T-helper 9 cell (primary cell): ENCODE results near the gene GAL3ST1.
"Not testable (repeated sequence)": the region's sequence is repeated elsewhere in the genome, so short reads cannot be mapped to it uniquely, and the experiment has no call there.

Experiments used
- DNase-seq: peaks from one replicate; pipeline ENCODE4 v3.0.0-alpha.2; 2020
- total RNA-seq, 2 donors: gene quantifications; one replicate each; lab custom pipeline; 2026; lab: John Stamatoyannopoulos, UW

The GAL3ST1 gene
- total RNA-seq = 0.56 to 0.72 reads per million in 2 donors

GRCh38 chr22:30574095-30574981, at the start of gene GAL3ST1:
Gene GAL3ST1, minus strand, starts transcription at chr22:30574665. Its CDS starts 17,273 bp downstream, at chr22:30557392.
- DNase-seq = no peak

GRCh38 chr22:30619909-30620308, 45.4 kb upstream of the GAL3ST1 start:
- not testable (repeated sequence) for DNase-seq

GRCh38 chr22:30617819-30618218, 43.4 kb upstream of the GAL3ST1 start:
- no peak for DNase-seq

- DNase-seq = no peak
Observed at GRCh38 chr22:30615543-30615954, 41.1 kb upstream of the GAL3ST1 start.

- no peak for DNase-seq
Observed at GRCh38 chr22:30614879-30615278, 40.4 kb upstream of the GAL3ST1 start.

- DNase-seq = no peak
Observed at GRCh38 chr22:30614268-30614667, 39.8 kb upstream of the GAL3ST1 start.

GRCh38 chr22:30612789-30613188, 38.3 kb upstream of the GAL3ST1 start:
- no peak for DNase-seq

- no peak for DNase-seq
Observed at GRCh38 chr22:30611197-30611596, 36.7 kb upstream of the GAL3ST1 start.

- DNase-seq = no peak
Observed at GRCh38 chr22:30610299-30610698, 35.8 kb upstream of the GAL3ST1 start.

- DNase-seq = no peak
Observed at GRCh38 chr22:30609260-30610185, 35.1 kb upstream of the GAL3ST1 start.

GRCh38 chr22:30607939-30608338, 33.5 kb upstream of the GAL3ST1 start:
- DNase-seq = no peak

GRCh38 chr22:30607300-30607930, 33.0 kb upstream of the GAL3ST1 start:
- no peak for DNase-seq

GRCh38 chr22:30606455-30607299, 32.2 kb upstream of the GAL3ST1 start, which contains the start of gene TCN2:
Gene TCN2, plus strand, starts transcription at chr22:30607174. Its CDS starts 158 bp downstream, at chr22:30607332.
- DNase-seq = peak; percentile 20

- peak; percentile 8 for DNase-seq
Observed at GRCh38 chr22:30605449-30606110, 31.1 kb upstream of the GAL3ST1 start.

- no peak for DNase-seq
Observed at GRCh38 chr22:30604723-30605122, 30.3 kb upstream of the GAL3ST1 start.

- no peak for DNase-seq
Observed at GRCh38 chr22:30603801-30604200, 29.3 kb upstream of the GAL3ST1 start.

- no peak for DNase-seq
Observed at GRCh38 chr22:30602049-30602448, 27.6 kb upstream of the GAL3ST1 start.

GRCh38 chr22:30601464-30601863, 27.0 kb upstream of the GAL3ST1 start:
- DNase-seq = no peak

GRCh38 chr22:30600921-30601320, 26.5 kb upstream of the GAL3ST1 start:
- DNase-seq = no peak

- DNase-seq = no peak
Observed at GRCh38 chr22:30598986-30599385, 24.5 kb upstream of the GAL3ST1 start.

GRCh38 chr22:30596886-30597285, 22.4 kb upstream of the GAL3ST1 start:
- DNase-seq = no peak
